Kidney epithelial cell (primary cell): ENCODE results near the gene CASTOR2. TPM values are rescaled to one million over a fixed set of nuclear protein-coding genes. Genes with fewer than 3 reads are reported as not detected.

Experiments
- DNase-seq: peaks from one replicate; pipeline ENCODE4 v3.0.0-alpha.2; 2010; ENCODE audit warnings: low read depth
- H3K27me3 ChIP-seq: 2 replicates; pipeline ENCODE4 v1.6.0; 2011; ENCODE audit warnings: low read length; ENCODE audit not compliant: control insufficient read depth, insufficient read depth
- H3K36me3 ChIP-seq: 2 replicates; pipeline ENCODE4 v1.5.1; 2011; ENCODE audit warnings: low read length; ENCODE audit not compliant: control insufficient read depth, insufficient read depth
- H3K4me3 ChIP-seq: 2 replicates; pipeline ENCODE4 v1.5.1; 2011; ENCODE audit warnings: low read depth, mild to moderate bottlenecking, control low read depth, low read length
- total RNA-seq: library from RNA; depleted of rRNA; stranded (reverse); fragments of >200 nt; gene quantifications from 2 replicates; pipeline ENCODE4 v1.2.3, GENCODE V29; 2015
- TF ChIP-seq, protein P1 (sequence below): IDR thresholded peaks from 2 replicates; pipeline ENCODE4 v1.5.1; 2011; ENCODE audit warnings: mild to moderate bottlenecking, moderate library complexity, low read length, control low read depth, inconsistent platforms; ENCODE audit not compliant: insufficient read depth, poor library complexity, severe bottlenecking

Gene CASTOR2
- total RNA-seq, 1 donor from 2014 or later = 9.5 TPM

- H3K27me3 ChIP-seq = no peaks in the 10 kb centered on the region
- TF ChIP-seq, protein P1, sequence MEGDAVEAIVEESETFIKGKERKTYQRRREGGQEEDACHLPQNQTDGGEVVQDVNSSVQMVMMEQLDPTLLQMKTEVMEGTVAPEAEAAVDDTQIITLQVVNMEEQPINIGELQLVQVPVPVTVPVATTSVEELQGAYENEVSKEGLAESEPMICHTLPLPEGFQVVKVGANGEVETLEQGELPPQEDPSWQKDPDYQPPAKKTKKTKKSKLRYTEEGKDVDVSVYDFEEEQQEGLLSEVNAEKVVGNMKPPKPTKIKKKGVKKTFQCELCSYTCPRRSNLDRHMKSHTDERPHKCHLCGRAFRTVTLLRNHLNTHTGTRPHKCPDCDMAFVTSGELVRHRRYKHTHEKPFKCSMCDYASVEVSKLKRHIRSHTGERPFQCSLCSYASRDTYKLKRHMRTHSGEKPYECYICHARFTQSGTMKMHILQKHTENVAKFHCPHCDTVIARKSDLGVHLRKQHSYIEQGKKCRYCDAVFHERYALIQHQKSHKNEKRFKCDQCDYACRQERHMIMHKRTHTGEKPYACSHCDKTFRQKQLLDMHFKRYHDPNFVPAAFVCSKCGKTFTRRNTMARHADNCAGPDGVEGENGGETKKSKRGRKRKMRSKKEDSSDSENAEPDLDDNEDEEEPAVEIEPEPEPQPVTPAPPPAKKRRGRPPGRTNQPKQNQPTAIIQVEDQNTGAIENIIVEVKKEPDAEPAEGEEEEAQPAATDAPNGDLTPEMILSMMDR = no peak
- H3K4me3 ChIP-seq = no peak overlapping the region
- no peak for DNase-seq
- H3K36me3 ChIP-seq = no peaks in the 10 kb centered on the region
These were observed 45.5 kb downstream of the CASTOR2 start for GRCh38 chr7:75010036-75010435.

GRCh38 chr7:75017832-75018231 is 53.3 kb downstream of the CASTOR2 start:
- TF ChIP-seq, protein P1 = no peak
- no peaks in the 10 kb centered on the region for H3K27me3 ChIP-seq
- DNase-seq = no peak
- H3K36me3 ChIP-seq = no peaks in the 10 kb centered on the region
- H3K4me3 ChIP-seq = no peak overlapping the region

DNA sequence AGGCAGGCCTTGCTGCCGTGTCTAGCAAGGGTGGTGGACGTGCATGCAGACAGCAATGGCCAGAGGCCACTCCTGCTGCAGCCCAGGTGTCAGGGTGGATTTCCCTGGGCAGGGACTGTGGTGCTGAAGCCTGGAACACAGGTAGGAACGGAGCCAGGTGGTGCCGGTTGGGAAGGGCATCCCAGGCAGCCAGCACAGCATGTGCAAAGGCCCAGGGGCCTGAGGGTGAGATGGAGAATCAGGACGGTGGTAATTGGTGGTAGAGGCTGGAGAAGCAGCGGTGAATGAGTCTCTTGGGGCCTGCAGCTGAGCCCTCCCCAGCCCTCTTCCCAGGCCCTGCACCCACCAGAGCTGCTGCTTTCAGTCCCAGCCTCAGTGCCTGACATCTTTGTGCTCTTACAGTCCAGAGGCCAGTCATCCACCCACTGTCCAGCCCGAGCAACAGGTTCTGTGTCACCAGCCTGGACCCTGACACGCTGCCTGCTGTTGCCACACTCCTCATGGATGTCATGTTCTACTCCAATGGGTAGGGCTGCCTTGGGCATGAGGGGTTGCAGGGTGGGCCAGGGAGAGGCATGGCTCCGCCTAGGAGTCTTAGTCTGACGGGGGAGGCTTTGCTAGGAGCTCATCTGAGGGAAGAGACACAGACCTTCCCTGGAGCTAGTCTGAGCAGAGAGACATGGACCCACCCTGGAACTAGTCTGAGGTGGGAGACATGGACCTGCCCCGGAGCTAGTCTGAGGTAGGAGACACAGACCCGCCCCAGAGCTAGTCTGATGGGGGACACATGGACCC is 54.3 kb downstream of the CASTOR2 start:
- no peak for DNase-seq
- H3K4me3 ChIP-seq = no peak overlapping the region
- TF ChIP-seq, protein P1 = no peak
- H3K27me3 ChIP-seq = no peaks in the 10 kb centered on the region
- no peaks in the 10 kb centered on the region for H3K36me3 ChIP-seq

- no peaks in the 10 kb centered on the region for H3K27me3 ChIP-seq
- DNase-seq = no peak
- no peak overlapping the region for H3K4me3 ChIP-seq
- no peaks in the 10 kb centered on the region for H3K36me3 ChIP-seq
- TF ChIP-seq, protein P1 = no peak
These were observed 55.3 kb downstream of the CASTOR2 start for GRCh38 chr7:75019800-75020199.

DNA sequence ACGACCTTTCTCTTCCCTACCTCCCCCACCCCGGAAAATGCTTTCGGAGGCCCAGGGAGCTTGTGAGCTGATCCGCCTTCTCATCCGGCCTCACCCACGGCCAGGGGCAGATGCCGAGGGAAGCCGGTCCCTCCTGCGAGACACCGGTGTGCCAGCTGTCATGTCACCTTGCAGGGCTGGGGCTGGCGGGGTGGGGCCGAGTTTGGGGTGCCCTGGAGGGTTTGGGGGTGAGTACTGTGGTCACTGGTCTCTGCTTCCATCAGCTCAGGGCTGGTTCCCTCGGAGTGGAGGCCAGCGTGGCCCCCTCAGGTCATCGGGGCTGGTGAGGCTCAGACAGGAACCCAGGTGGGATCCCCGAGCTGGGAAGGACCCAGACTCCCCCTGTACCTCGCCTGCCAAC is 60.4 kb downstream of the CASTOR2 start:
- Histone ChIP-seq H3K36me3 (no peaks in the 10 kb centered on the region), H3K4me3 (no peak overlapping the region), H3K27me3 (no peaks in the 10 kb centered on the region)
- DNase-seq = no peak
- TF ChIP-seq, protein P1 = no peak

DNA sequence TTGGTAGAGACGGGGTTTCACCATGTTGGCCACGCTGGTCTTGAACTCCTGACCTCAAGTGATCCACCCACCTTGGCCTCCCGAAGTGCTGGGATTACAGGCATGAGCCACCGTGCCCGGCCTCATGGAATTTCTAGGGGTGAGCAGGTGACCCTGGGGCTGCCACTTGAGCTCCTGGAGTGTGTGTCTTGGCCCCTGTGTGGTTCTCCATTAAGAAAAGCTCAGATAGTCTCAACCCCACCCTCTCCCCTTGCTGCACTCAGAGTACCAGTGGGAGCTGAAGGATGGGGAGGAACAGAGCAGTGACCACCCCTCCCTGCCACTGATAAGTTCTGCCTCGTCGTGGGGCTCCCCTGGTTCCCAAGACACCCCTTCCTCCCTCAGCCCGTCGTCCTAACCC is 63.8 kb downstream of the CASTOR2 start:
- no peak for DNase-seq
- TF ChIP-seq, protein P1 = no peak
- Histone ChIP-seq H3K36me3 (no peaks in the 10 kb centered on the region), H3K27me3 (no peaks in the 10 kb centered on the region), H3K4me3 (no peak overlapping the region)
